Measurements from ENCODE around the gene RSBN1L. TPM values are rescaled to one million over a fixed set of nuclear protein-coding genes. Genes with fewer than 3 reads are reported as not detected.

Gene RSBN1L
- 22.1 and 22.6 TPM in 2 replicates for total RNA-seq (2021; fragmentation: NEBNext Ultra II Directional; extraction: Animal tissue kit (Norgen Biotek cat#: 25700))
- 3.9 and 4.1 TPM in 2 replicates for polyA plus RNA-seq (2011; rRNA removed)
- polyA plus RNA-seq (2011; cell fraction: cytosol; rRNA removed), result 5.2 TPM
- 3.2 TPM for polyA plus RNA-seq (2011; cell fraction: nucleus; rRNA removed)
- 9.8 to 12.4 TPM (median 10.6 TPM) in 4 replicates for polyA plus RNA-seq (2012, experiment 1 of 2)
- polyA plus RNA-seq (2012, experiment 2 of 2), result 2.7 TPM
- 11.6 TPM for polyA plus RNA-seq (2013, experiment 1 of 2)
- 12.1 TPM for polyA plus RNA-seq (2013, experiment 2 of 2)
- polyA minus RNA-seq (2011; rRNA and poly(A)+ RNA removed), result 15.6 and 20.0 TPM in 2 replicates
- polyA minus RNA-seq (2011; cell fraction: cytosol; rRNA and poly(A)+ RNA removed), result 11.2 TPM
- 21.1 TPM for polyA minus RNA-seq (2011; cell fraction: nucleus; rRNA and poly(A)+ RNA removed)
- long read RNA-seq, experiment 1, full-length matches to known transcripts, result 4 of 21 reads
- long read RNA-seq, experiment 1, partial matches to known transcripts, result 5 of 21 reads
- long read RNA-seq, experiment 1, other reads (novel, unspliced or antisense), result 12 of 21 reads
- long read RNA-seq, experiment 2, full-length matches to known transcripts, result 7 of 41 reads
- long read RNA-seq, experiment 2, partial matches to known transcripts, result 32 of 41 reads
- long read RNA-seq, experiment 2, other reads (novel, unspliced or antisense), result 2 of 41 reads

DNA sequence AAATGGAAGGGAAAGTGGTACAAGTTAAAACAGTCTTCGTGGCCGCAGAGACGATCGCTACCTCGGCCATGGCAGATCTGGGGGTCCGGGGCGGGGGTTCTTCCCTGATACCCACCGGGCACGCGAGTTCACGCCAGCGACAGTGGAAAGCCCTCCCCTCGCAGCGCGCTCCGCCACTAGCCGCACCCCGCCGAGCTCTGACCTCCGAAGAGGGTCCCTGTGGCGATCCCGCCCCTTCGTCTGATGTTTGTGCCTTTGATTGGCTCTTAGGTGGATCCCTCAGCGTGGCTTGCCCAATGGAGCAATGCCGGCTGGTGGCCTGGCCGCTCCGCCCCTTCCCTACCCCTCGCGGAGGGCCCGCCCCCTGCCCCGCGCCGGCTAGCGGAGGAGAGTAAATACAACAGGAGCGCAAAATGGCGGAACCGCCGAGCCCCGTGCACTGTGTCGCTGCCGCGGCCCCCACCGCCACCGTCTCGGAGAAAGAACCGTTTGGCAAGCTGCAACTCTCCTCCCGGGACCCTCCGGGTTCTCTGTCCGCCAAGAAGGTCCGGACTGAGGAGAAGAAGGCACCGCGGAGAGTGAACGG, at the start of gene RSBN1L:
TSS of gene RSBN1L (plus strand) at position 403 of the 586 bp plus-strand sequence. CDS start at position 414, 11 bp downstream.
- CTCF ChIA-PET (ENCODE audit: partially characterized antibody), result interaction anchor here (0.5 to 2.4 kb wide), 8 partner anchors 9 to 208 kb away, joined by 3 to 7 read pairs (median 4); no protein-coding TSS in a partner anchor
- Histone ChIP-seq H3K18ac (ENCODE audit: extremely low read depth, low read length) (peak within 1 kb of the TSS; percentile 97), H2BK12ac (ENCODE audit: low read depth, low read length) (peak within 1 kb of the TSS; percentile 72; the same call in 1 of the 2 replicates), H2AK5ac (ENCODE audit: low read depth, low read length) (no peak within 1 kb of the TSS), H4K5ac (ENCODE audit: insufficient read length, low read depth, low read length) (peak within 1 kb of the TSS; percentile 89), H3K23me2 (ENCODE audit: low read depth, low read length) (peaks cover 5% of the 10 kb centered on the region; the same call in 1 of the 2 replicates), H4K91ac (replicated peaks; ENCODE audit: insufficient read length, low read length) (peak within 1 kb of the TSS; percentile 95), H2AFZ (ENCODE audit: low read length) (peak within 1 kb of the TSS; percentile 80; the same call in 1 of the 2 replicates), H3K9me3 (ENCODE audit: insufficient read depth in 2 of 2, low read depth in 1 of 2, low read length in 1 of 2) (no peaks in the 10 kb centered on the region), H2BK5ac (ENCODE audit: low read depth, low read length) (peak within 1 kb of the TSS; percentile 97), H4K8ac (ENCODE audit: extremely low read depth, insufficient read depth, low read length) (peak within 1 kb of the TSS; percentile 98), H3K4me2 (ENCODE audit: insufficient read depth in 1 of 2, low read depth in 2 of 2, low read length in 2 of 2) (peak within 1 kb of the TSS; percentile 90 to 93), H4K20me1 (replicated peaks in 1 of 2; ENCODE audit: control insufficient read depth in 1 of 2, insufficient read depth in 2 of 2, low read length in 2 of 2) (peaks cover 6 to 19% of the 10 kb centered on the region in 2 experiments), H3K79me2 (ENCODE audit: control insufficient read depth in 1 of 2, insufficient read depth in 2 of 2, low read length in 2 of 2) (peaks cover 3 to 86% of the 10 kb centered on the region in 2 experiments; a peak in 3 of 4 replicates), H3K14ac (ENCODE audit: insufficient read length) (no peak within 1 kb of the TSS), H3K79me1 (ENCODE audit: low read depth, low read length) (peaks cover 9% of the 10 kb centered on the region; the same call in 1 of the 2 replicates), H3K27me3 (replicated peaks in 1 of 4; ENCODE audit: control insufficient read depth in 3 of 4, extremely low read depth in 1 of 4, insufficient read depth in 3 of 4, low read length in 3 of 4) (no peaks in the 10 kb centered on the region), H3K36me3 (ENCODE audit: control insufficient read depth in 2 of 4, insufficient read depth in 4 of 4, low read length in 3 of 4) (peaks cover 0 to 2% (median 0%) of the 10 kb centered on the region in 4 experiments; a peak in 1 of 8 replicates), H2BK120ac (replicated peaks; ENCODE audit: low read depth, low read length) (peak within 1 kb of the TSS; percentile 94), H3K56ac (replicated peaks; ENCODE audit: insufficient read length, low read depth, low read length) (peak within 1 kb of the TSS; percentile 83), H3K4ac (replicated peaks; ENCODE audit: insufficient read length, low read depth, low read length) (peak within 1 kb of the TSS; percentile 53), H3K9ac (replicated peaks in 1 of 4; ENCODE audit: extremely low read depth in 1 of 4, low read depth in 3 of 4, low read length in 3 of 4) (peak within 1 kb of the TSS; percentile 91 to 94 (median 93)), H3K27ac (ENCODE audit: low read depth, low read length) (peak within 1 kb of the TSS; percentile 86), H2BK15ac (ENCODE audit: low read length) (no peak within 1 kb of the TSS), H2BK20ac (ENCODE audit: low read length) (no peak within 1 kb of the TSS), H3K4me1 (replicated peaks in 1 of 4; ENCODE audit: control insufficient read depth in 3 of 4, insufficient read depth in 4 of 4, low read length in 3 of 4) (peaks cover 0 to 3% (median 1%) of the 10 kb centered on the region in 4 experiments; a peak in 1 of 7 replicates), H3K23ac (ENCODE audit: insufficient read length) (no peak within 1 kb of the TSS), H3K4me3 (ENCODE audit: extremely low read depth in 1 of 4, insufficient read depth in 2 of 4, low read depth in 3 of 4, low read length in 4 of 4) (peak within 1 kb of the TSS; percentile 91 to 96 (median 95))
- no peak for FAIRE-seq
- peak; percentile 86 to 96 for DNase-seq (ENCODE audit: low read depth in 1 of 2, low spot score in 2 of 2)
- POLR2A ChIA-PET (ENCODE audit: partially characterized antibody), result interaction anchor here (0.6 to 1.6 kb wide), 20 partner anchors 9 to 103 kb away, joined by 3 to 7 read pairs (median 3); no protein-coding TSS in a partner anchor
- 1% methylated on average over 42 of the region's 53 CpGs; no CpG with 5 or more reads in 1 of the 2 experiments for WGBS, 2 experiments (ENCODE audit: extremely low coverage in 1 of 2, insufficient coverage in 1 of 2, insufficient read length in 1 of 2, insufficient replicate concordance in 2 of 2, low coverage in 1 of 2, low lambda C conversion rate in 2 of 2, missing lambda C conversion rate in 1 of 2)
- TF ChIP-seq CREB1 (IDR thresholded peaks at IDR 0.05) (peak; percentile 78), SIRT6 (IDR thresholded peaks at IDR 0.05; ENCODE audit: low read length) (no peak), TAF1 (IDR thresholded peaks at IDR 0.05; ENCODE audit: low read depth, low read length) (peak; percentile 95), BRCA1 (IDR thresholded peaks at IDR 0.05; ENCODE audit: low read depth, low read length) (no peak), NANOG (IDR thresholded peaks at IDR 0.05; ENCODE audit: insufficient read depth, low read depth, low read length, poor library complexity, severe bottlenecking) (no peak), BACH1 (IDR thresholded peaks at IDR 0.05; ENCODE audit: low read length) (peak; percentile 72), SIX5 (IDR thresholded peaks at IDR 0.05; ENCODE audit: low read depth, low read length) (no peak)
- TF ChIP-seq, protein P1, sequence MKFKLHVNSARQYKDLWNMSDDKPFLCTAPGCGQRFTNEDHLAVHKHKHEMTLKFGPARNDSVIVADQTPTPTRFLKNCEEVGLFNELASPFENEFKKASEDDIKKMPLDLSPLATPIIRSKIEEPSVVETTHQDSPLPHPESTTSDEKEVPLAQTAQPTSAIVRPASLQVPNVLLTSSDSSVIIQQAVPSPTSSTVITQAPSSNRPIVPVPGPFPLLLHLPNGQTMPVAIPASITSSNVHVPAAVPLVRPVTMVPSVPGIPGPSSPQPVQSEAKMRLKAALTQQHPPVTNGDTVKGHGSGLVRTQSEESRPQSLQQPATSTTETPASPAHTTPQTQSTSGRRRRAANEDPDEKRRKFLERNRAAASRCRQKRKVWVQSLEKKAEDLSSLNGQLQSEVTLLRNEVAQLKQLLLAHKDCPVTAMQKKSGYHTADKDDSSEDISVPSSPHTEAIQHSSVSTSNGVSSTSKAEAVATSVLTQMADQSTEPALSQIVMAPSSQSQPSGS (IDR thresholded peaks at IDR 0.05; ENCODE audit: low read length), result 0 out of 2 replicates have a peak, but pooled peaks have one; percentile 25

All from H1 (cell line).